A204.1 (cell line): Measurements from ENCODE around the gene TADA2B.

Experiments used
- FAIRE-seq: peaks from 2 replicates; lab custom pipeline; 2012; peaks lifted over from hg19 to GRCh38; lab: Jason Lieb, UNC

The TADA2B gene

GRCh38 chr4:7017446-7018048 is 25.6 kb upstream of the TADA2B start:
- no peak for FAIRE-seq

GRCh38 chr4:7018281-7018680 is 24.9 kb upstream of the TADA2B start:
- FAIRE-seq: no peak

- FAIRE-seq: no peak
Observed at GRCh38 chr4:7019367-7019766, 23.8 kb upstream of the TADA2B start.

GRCh38 chr4:7020290-7020689 is 22.9 kb upstream of the TADA2B start:
- no peak for FAIRE-seq

GRCh38 chr4:7020856-7021255 is 22.3 kb upstream of the TADA2B start:
- no peak for FAIRE-seq

- FAIRE-seq: no peak
Observed at GRCh38 chr4:7021355-7021754, 21.8 kb upstream of the TADA2B start.

GRCh38 chr4:7021930-7022664 is 21.1 kb upstream of the TADA2B start:
- no peak for FAIRE-seq

- no peak for FAIRE-seq
Observed at GRCh38 chr4:7023486-7023885, 19.7 kb upstream of the TADA2B start.

GRCh38 chr4:7023901-7024300 is 19.3 kb upstream of the TADA2B start:
- no peak for FAIRE-seq

GRCh38 chr4:7024336-7024890 is 18.8 kb upstream of the TADA2B start:
- no peak for FAIRE-seq

- FAIRE-seq: no peak
Observed at GRCh38 chr4:7025040-7025602, 18.1 kb upstream of the TADA2B start.

GRCh38 chr4:7026107-7026506 is 17.1 kb upstream of the TADA2B start:
- no peak for FAIRE-seq

- FAIRE-seq: no peak
Observed at GRCh38 chr4:7027284-7027683, 15.9 kb upstream of the TADA2B start.

- FAIRE-seq: no peak
Observed at GRCh38 chr4:7027913-7028312, 15.3 kb upstream of the TADA2B start.

- FAIRE-seq: no peak
Observed at GRCh38 chr4:7029212-7029611, 14.0 kb upstream of the TADA2B start.

GRCh38 chr4:7029921-7030320 is 13.3 kb upstream of the TADA2B start:
- no peak for FAIRE-seq

GRCh38 chr4:7030856-7031255 is 12.3 kb upstream of the TADA2B start:
- FAIRE-seq: no peak

- FAIRE-seq: no peak
Observed at GRCh38 chr4:7031558-7032449, 11.4 kb upstream of the TADA2B start.

- FAIRE-seq: no peak
Observed at GRCh38 chr4:7032596-7032995, 10.6 kb upstream of the TADA2B start.

- FAIRE-seq: no peak
Observed at GRCh38 chr4:7034262-7035081, 8.7 kb upstream of the TADA2B start.

GRCh38 chr4:7037425-7037824 is 5.7 kb upstream of the TADA2B start:
- FAIRE-seq: no peak

- FAIRE-seq: no peak
Observed at GRCh38 chr4:7040765-7041164, 2.4 kb upstream of the TADA2B start.
